NT2/D1 (cell line): ENCODE data around the gene USH1C.

Experiments
- SUZ12 ChIP-seq: IDR thresholded peaks from 2 replicates; pipeline ENCODE4 v1.6.1; 2011; ENCODE audit not compliant: insufficient read length, insufficient read depth; ENCODE audit errors: extremely low read depth
- YY1 ChIP-seq: IDR thresholded peaks from 2 replicates; pipeline ENCODE4 v1.6.1; 2011; ENCODE audit not compliant: insufficient read length, insufficient read depth
- ZNF274 ChIP-seq: IDR thresholded peaks from 2 replicates; pipeline ENCODE4 v1.6.1; 2011; ENCODE audit warnings: mild to moderate bottlenecking, low read depth, low read length

GRCh38 chr11:17553249-17553546, 9.0 kb upstream of the USH1C start:
- TF ChIP-seq ZNF274 (no peak), YY1 (no peak), SUZ12 (no peak)
